Amygdala (tissue), 56 donors: ENCODE results near the gene RPS27L.

Experiments
- DNase-seq, 56 donors: peaks; one replicate each; lab custom pipeline; 2025; lab: John Stamatoyannopoulos, UW

The RPS27L gene

DNA sequence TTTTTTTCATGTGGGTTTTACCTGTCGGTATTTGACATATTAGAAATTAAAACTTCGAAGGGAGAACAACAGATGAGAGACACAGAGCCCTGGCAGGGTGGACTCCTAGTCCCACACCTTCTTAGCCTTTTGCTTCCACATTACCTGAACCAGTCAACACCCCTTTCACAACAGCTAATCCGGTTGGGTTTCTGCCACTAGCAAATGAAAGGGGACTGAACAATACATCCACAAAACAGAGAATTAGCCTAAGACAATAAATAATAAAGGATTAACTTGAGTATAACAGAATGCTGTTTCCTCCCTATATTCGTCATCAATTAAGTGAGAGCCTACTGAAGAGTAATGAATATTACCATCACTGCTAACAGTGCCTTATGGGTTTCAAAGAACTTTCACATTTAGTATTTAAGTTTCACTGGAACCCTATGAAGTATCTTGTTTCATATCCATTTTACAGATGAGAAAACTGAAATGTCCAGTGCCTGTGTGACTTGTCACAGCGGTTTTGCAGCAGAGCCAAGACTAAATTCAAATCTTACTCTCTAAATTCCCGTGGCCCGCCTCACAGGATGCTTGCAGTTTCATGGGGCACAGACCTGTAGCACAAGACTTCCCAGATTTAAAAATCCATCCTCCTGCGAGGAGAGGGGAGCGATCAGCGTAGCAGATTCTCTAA, 31.1 kb upstream of the RPS27L start:
- DNase-seq: no peak

DNA sequence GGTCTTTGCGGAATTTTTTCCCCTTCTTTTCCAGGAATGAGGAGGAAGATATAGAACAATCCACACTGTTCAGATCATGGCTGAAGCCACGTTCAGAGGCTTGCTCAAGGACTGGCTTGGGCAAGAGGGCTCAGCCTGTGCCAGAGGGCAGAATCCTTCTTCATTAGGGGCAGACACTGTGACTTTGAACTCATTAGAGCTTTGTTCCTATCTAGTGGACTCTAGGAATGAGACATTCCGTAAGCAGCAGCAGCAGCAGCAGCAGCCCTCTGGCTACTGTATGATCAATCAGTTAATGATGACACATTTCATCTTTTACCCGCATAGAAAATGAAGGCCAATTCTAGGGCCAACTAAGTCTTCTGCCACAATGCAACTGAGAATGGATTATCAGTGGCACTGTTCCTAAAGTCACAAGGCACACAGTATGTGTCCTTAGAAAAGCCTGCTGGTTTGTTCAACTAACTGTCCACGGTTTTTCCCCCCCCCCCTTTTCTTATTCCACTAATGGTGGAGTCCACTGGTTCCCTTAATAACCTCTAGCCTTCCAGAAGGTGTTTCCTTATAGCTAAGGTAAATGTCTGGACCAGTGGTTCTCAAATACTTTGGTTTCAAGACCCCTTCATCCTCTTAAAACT, 30.4 kb upstream of the RPS27L start:
- no peak for DNase-seq

- DNase-seq: no peak
Observed at GRCh38 chr15:63186065-63186464, 28.8 kb upstream of the RPS27L start.

DNA sequence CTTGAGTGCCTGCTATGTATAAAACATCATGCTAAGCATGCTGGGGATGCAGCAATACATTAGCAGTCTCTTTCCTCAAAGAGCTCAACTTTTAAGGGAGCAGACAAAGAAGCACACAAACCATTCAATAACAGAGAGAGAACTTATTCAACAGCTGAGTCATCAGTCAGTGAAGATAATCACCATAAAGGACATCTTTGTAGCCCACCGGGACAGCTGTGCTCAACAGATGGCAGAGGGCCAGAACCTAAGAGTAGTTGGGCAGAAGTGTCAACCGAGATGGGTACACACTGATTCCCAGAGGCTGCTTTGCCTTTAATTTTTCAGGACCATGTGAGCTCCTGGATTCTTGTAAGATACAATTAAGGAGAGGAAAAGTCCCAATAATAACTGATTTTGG, 27.9 kb upstream of the RPS27L start:
- peak in 3 of 56 donors; percentile 3 to 44 (median 22) for DNase-seq

- DNase-seq: no peak
Observed at GRCh38 chr15:63181648-63182047, 24.4 kb upstream of the RPS27L start.

DNA sequence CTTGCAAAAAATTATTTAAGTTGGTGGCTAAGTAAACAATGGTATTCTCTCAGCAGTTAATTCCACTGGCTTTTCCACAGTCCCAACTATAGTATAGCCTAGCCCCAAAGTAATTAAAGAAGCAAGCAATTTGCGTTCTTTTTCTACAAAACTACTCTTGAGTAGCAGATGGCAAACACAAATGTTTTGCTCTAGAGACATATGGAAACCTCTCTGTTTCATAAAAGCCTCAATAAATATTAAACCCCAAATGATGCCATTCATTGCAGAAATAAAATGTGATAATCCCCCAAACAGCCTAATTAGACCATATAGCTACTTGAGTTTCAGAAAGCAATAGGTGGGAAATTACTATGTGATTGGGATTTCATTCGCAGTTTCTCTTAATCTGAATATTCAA, 23.5 kb upstream of the RPS27L start:
- no peak for DNase-seq

- no peak for DNase-seq
Observed at GRCh38 chr15:63178034-63178433, 20.8 kb upstream of the RPS27L start.

DNA sequence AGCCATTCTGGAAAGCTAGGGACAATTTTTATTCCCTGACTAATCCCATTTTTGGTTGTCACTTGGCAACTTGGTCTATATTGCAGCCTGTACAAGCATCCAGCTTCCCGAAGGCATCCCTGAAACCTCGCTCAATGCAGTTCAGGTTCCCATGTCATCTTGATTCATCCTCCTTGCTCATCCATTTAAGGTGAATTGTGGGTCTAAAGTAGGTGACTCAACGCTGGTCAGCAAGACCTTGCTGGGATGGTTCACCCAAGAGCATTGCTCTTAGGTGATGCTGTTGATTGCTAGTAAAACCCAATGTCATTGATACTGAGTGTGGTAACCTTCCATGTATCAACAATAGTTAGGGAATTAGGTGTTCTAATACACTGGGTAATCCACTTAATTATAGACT, 19.0 kb upstream of the RPS27L start:
- DNase-seq: no peak

- DNase-seq: peak in 14 of 56 donors; percentile 3 to 62 (median 22)
Observed at GRCh38 chr15:63172851-63173451, 15.7 kb upstream of the RPS27L start.

- DNase-seq: no peak
Observed at GRCh38 chr15:63172376-63172775, 15.1 kb upstream of the RPS27L start.

GRCh38 chr15:63169788-63170187, 12.5 kb upstream of the RPS27L start:
- DNase-seq: peak in 13 of 56 donors; percentile 3 to 28 (median 9)

DNA sequence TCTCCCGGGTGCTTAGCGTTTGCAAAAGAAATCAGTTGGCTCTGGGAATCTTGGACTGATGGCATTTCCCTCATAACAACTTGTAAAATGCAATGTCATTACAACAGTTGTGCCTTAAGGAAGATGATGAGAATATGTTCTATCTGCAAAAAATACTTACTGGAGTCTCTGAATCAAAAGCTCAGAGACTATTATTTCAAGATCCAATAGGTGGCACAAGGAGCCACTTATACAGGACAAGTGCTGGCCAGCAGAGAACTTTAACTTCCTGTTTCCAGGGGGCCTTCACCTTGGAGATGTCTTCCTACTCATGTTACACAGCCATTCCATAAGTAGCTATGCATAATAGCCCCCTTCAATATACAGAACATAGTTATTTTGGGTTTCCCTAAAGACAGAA, 8.9 kb upstream of the RPS27L start:
- no peak for DNase-seq

- DNase-seq: no peak
Observed at GRCh38 chr15:63165166-63165859, 8.0 kb upstream of the RPS27L start.

- DNase-seq: no peak
Observed at GRCh38 chr15:63163217-63163616, 5.9 kb upstream of the RPS27L start.

GRCh38 chr15:63160638-63161037, 3.4 kb upstream of the RPS27L start:
- DNase-seq: no peak

GRCh38 chr15:63157891-63158431, 684 bp upstream of the RPS27L start:
- DNase-seq: peak in 16 of 56 donors; percentile 4 to 53 (median 22)

GRCh38 chr15:63156755-63157117, 541 bp downstream of the RPS27L start:
- DNase-seq: peak in 23 of 56 donors; percentile 3 to 60 (median 28)

GRCh38 chr15:63156086-63156710, 1.1 kb downstream of the RPS27L start:
- no peak for DNase-seq

DNA sequence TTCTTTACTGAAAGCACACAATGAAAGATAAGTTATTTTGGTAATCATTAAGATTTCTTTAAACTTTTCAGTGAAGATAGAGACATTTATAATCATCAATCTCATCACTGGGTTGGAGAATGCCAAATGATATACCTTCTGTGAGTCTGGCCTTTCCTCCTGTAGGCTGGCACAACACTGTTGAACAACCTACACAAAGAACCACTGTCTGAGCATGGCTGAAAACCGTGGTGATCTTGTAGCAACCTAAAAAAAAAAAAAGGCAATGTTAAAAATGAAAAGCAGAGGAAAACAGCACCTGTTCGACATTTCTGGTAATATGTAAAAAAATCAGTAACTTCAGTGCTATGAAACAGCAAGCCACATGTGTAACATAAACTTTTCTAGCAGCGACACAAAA, 1.8 kb downstream of the RPS27L start:
- DNase-seq: no peak

DNA sequence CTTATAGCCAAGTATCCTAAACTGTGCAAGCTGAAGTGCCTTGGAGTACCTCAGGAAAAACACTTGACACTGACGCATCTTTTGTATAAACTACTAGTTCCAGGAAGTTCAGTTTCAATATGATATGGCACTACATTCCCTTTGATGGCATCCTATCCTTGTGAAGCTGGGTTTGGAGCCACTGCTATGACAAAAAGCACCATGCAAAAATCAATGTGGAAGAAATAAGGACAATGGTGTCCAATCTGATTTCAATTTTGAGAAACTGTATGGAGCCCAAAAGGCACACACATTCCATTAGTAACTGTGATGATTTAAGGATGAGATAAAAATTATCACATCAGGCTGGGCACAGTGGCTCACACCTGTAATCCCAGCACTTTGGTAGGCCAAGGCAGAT, 5.6 kb downstream of the RPS27L start:
- DNase-seq: no peak

DNA sequence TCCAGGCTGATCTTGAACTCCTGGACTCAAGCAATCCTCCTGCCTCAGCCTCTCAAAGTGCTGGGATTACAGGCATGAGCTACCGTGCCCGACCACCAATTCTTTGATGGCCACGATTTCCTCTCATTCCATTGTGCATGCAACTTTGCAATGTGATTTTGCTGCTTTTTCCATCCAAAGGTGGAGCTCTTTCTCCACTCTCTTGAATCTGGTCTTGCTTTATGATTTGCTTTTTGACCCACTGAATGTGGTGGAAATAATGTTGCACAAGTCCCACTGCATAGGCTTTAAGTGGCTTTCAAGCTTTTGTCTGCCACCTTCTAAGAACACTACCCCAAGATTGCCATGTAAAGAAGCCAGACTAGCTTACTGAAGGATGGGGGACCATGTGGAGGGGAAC, 10.6 kb downstream of the RPS27L start:
- no peak for DNase-seq
